GM12878 (cell line): ENCODE results near the gene FAM53B. TPM values are rescaled to one million over a fixed set of nuclear protein-coding genes. Genes with fewer than 3 reads are reported as not detected.

Experiments used
- CHD2 ChIP-seq: IDR thresholded peaks from 2 replicates; pipeline ENCODE4 v1.6.1; 2011; ENCODE audit warnings: low read depth, low read length, improper control_type of control experiment, borderline replicate concordance
- E2F8 ChIP-seq: fragments of 450-650 bp; IDR thresholded peaks from 2 replicates; pipeline ENCODE4 v1.6.1; 2018; ENCODE audit warnings: mild to moderate bottlenecking, low read depth, moderate library complexity; ENCODE audit not compliant: partially characterized antibody
- HCFC1 ChIP-seq: fragments of 150-350 bp; IDR thresholded peaks from 2 replicates; pipeline ENCODE4 v1.6.1; 2014; ENCODE audit warnings: low read length
- HDAC6 ChIP-seq: fragments of 200-600 bp; sonication (generic); IDR thresholded peaks from one replicate; pipeline ENCODE4 v1.8.0; 2017; ENCODE audit warnings: antibody characterized with exemption; ENCODE audit not compliant: unreplicated experiment
- MYC ChIP-seq: IDR thresholded peaks from 2 replicates; pipeline ENCODE4 v1.6.1; 2011; ENCODE audit warnings: mild to moderate bottlenecking, low read length, moderate library complexity, inconsistent platforms; ENCODE audit not compliant: insufficient read depth, insufficient replicate concordance, insufficient read length, severe bottlenecking
- PBX3 ChIP-seq: IDR thresholded peaks from 2 replicates; pipeline ENCODE4 v1.6.1; 2011; ENCODE audit warnings: mild to moderate bottlenecking, low read depth, low read length, moderate library complexity; ENCODE audit not compliant: insufficient replicate concordance
- POLR2AphosphoS2 ChIP-seq: IDR thresholded peaks from 2 replicates; pipeline ENCODE4 v1.6.1; 2011; ENCODE audit warnings: low read depth, mild to moderate bottlenecking, low read length, improper control_type of control experiment, moderate library complexity
- RBBP5 ChIP-seq: fragments of 200-600 bp; sonication (generic); conservative IDR thresholded peaks from 2 replicates; pipeline ENCODE4 v1.6.1; 2016
- RELA ChIP-seq: fragments of 450-650 bp; IDR thresholded peaks from 2 replicates; pipeline ENCODE4 v1.8.0; 2014; ENCODE audit warnings: borderline replicate concordance; ENCODE audit not compliant: partially characterized antibody
- SUZ12 ChIP-seq: fragments of 200-600 bp; sonication (generic); IDR thresholded peaks from one replicate; pipeline ENCODE4 v1.6.1; 2018; ENCODE audit warnings: antibody characterized with exemption, mild to moderate bottlenecking; ENCODE audit not compliant: unreplicated experiment
- TCF12 ChIP-seq: IDR thresholded peaks from 2 replicates; pipeline ENCODE4 v1.6.1; 2011; ENCODE audit warnings: low read depth, mild to moderate bottlenecking, low read length
- polyA plus RNA-seq, 11 experiments: library from polyadenylated mRNA; depleted of rRNA in 4 of 11; unstranded in 6 of 11; stranded (reverse) in 5 of 11; fragments of >200 nt; fragmentation: Nextera tagmentation in 4 of 11; fragmentation: Illumina TruSeq in 1 of 11; extraction: Ambion mirVana in 4 of 11; extraction: Trizol in 1 of 11; gene quantifications; 1 replicate in 1 of 11; 2 replicates in 10 of 11; pipeline versions ENCODE4 v1.2.1 to v1.2.3, GENCODE V29; 2011 to 2016; ENCODE audit warnings: inconsistent platforms in 2 of 11, missing spikeins in 2 of 11, low read depth in 1 of 11
- total RNA-seq, 4 experiments: library from RNA; depleted of rRNA in 3 of 4; stranded (reverse); fragments of >200 nt in 3 of 4; fragmentation: Illumina TruSeq in 1 of 4; extraction: Trizol in 1 of 4; gene quantifications; 2 replicates each; pipeline versions ENCODE4 v1.2.1 to v1.2.3, GENCODE V29; 2013 to 2021

FAM53B gene
- total and polyA plus RNA-seq, 10 of the 15 experiments (the other 5 are each of a cell fraction or from before 2014, with no cell fraction given): 0.05 to 26.3 (median 8.1) TPM

DNA sequence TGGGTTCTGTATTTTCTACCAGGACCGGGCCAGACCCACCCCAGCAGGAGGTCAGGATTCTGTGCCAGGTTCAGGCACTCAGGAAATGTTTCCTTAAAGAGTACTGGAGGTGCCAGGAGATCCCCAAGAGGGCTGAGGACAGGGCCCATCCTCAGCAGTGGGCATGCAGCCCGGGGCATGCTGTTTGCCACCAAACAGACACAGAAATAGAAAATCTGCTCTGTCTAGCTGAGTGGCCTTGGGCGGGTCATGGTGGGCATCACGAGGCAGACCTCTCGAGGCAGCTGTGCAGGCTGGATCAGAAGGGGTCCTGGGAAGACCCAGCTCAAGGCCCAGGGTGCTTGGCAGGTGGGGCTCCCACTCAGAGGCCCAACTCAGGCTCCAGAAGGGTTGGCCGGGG, 105.0 kb downstream of the FAM53B start (continued):
- TF ChIP-seq SUZ12 (no peak), PBX3 (no peak), MYC (no peak), TCF12 (no peak), HCFC1 (no peak), CHD2 (no peak), RELA (no peak), E2F8 (no peak), HDAC6 (no peak), POLR2AphosphoS2 (no peak), RBBP5 (no peak)
